Parathyroid adenoma (tissue), 2 donors: Measurements from ENCODE around the gene RPS6KA2.

Source experiments
- H2AFZ ChIP-seq: fragments of 300-600 bp; sonication (generic); one replicate; pipeline ENCODE4 v1.7.0; 2017; ENCODE audit warnings: antibody characterized with exemption, mild to moderate bottlenecking
- H3K27ac ChIP-seq: fragments of 300-600 bp; sonication (generic); one replicate; pipeline ENCODE4 v1.7.0; 2017
- H3K27me3 ChIP-seq: fragments of 300-600 bp; sonication (generic); one replicate; pipeline ENCODE4 v1.7.0; 2017; ENCODE audit warnings: low read length; ENCODE audit not compliant: control insufficient read depth, insufficient read depth
- H3K36me3 ChIP-seq: fragments of 300-600 bp; sonication (generic); one replicate; pipeline ENCODE4 v1.7.0; 2017; ENCODE audit warnings: low read length; ENCODE audit not compliant: control insufficient read depth, insufficient read depth
- H3K4me1 ChIP-seq: fragments of 300-600 bp; sonication (generic); one replicate; pipeline ENCODE4 v1.7.0; 2017; ENCODE audit warnings: control low read depth
- H3K4me2 ChIP-seq: fragments of 300-600 bp; sonication (generic); one replicate; pipeline ENCODE4 v1.7.0; 2017; ENCODE audit warnings: low read length
- H3K4me3 ChIP-seq: fragments of 300-600 bp; sonication (generic); one replicate; pipeline ENCODE4 v1.7.0; 2017; ENCODE audit warnings: low read depth, low read length
- H3K79me2 ChIP-seq: fragments of 300-600 bp; sonication (generic); one replicate; pipeline ENCODE4 v1.7.0; 2017; ENCODE audit warnings: control low read depth
- H3K9ac ChIP-seq: fragments of 300-600 bp; sonication (generic); one replicate; pipeline ENCODE4 v1.7.0; 2017; ENCODE audit warnings: mild to moderate bottlenecking
- H3K9me3 ChIP-seq: fragments of 300-600 bp; sonication (generic); one replicate; pipeline ENCODE4 v1.7.0; 2017; ENCODE audit warnings: low read length; ENCODE audit not compliant: control insufficient read depth
- CTCF ChIP-seq: fragments of 300-600 bp; sonication (generic); IDR thresholded peaks from one replicate; pipeline ENCODE4 v1.7.0; 2017; ENCODE audit warnings: antibody characterized with exemption, mild to moderate bottlenecking
- donor health status: primary hyperparathyroidism.

The RPS6KA2 gene

DNA sequence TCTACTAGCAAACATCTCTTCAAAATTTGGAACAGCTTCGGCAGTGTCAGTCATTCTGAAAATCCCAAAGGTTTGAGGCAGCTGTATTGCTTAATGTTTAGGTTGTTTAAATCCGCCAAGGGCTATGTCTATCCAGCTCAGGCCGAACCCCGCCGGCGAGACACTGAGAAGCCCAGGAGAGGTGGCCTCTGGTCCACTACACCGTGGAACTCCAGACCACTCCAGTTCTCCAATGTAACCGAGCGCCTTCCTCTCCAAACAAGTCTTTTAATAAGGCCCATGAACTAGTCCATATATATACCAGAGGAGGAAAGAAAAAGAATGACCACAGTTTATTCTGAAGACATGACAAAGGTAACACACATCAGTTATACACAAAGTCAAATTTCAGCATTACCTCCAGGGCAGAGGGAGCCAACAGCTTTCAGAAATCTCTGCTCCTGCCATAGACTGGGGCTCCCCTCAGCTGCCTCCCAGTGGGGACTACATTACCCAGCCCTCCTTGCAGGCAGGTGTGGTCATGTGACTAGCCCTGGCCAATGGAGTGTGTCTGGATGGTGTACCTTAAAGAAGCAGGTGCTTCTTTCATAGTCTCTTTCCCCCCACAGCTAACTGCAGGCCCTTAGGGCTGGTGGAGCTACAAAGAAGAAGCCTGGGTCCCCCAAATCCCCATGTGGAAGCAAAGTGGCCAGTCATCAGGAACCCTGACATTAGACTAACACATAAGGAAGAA lies 40.5 kb downstream of the RPS6KA2 start, which contains the start of gene RAMACL:
Gene RAMACL, minus strand, starts transcription at position 255 of the 733 bp plus-strand sequence. Its CDS starts 201 bp downstream, at position 54.
- no peaks in the 10 kb centered on the region for H3K27me3 ChIP-seq
- no peaks in the 10 kb centered on the region for H3K9me3 ChIP-seq
- peaks cover 39% of the 10 kb centered on the region for H3K79me2 ChIP-seq
- H3K36me3 ChIP-seq, result no peaks in the 10 kb centered on the region
- TF ChIP-seq CTCF, result no peak
- H3K9ac ChIP-seq, result no peak within 1 kb of the TSS
- H3K4me3 ChIP-seq, result peak within 1 kb of the TSS; percentile 24
- peaks cover 60% of the 10 kb centered on the region for H3K4me1 ChIP-seq
- peak within 1 kb of the TSS; percentile 48 for H2AFZ ChIP-seq
- peak within 1 kb of the TSS; percentile 10 for H3K4me2 ChIP-seq
- peak within 1 kb of the TSS; percentile 89 for H3K27ac ChIP-seq

- TF ChIP-seq CTCF, result no peak
- no peaks in the 10 kb centered on the region for H3K36me3 ChIP-seq
- no peaks in the 10 kb centered on the region for H3K27me3 ChIP-seq
- no peak overlapping the region for H2AFZ ChIP-seq
- H3K4me2 ChIP-seq, result no peak overlapping the region
- H3K27ac ChIP-seq, result peak overlapping the region; percentile 12
- H3K4me1 ChIP-seq, result peaks cover 44% of the 10 kb centered on the region
- H3K9ac ChIP-seq, result no peak overlapping the region
- peaks cover 47% of the 10 kb centered on the region for H3K79me2 ChIP-seq
- no peaks in the 10 kb centered on the region for H3K9me3 ChIP-seq
- no peak overlapping the region for H3K4me3 ChIP-seq
Measured at GRCh38 chr6:166584853-166585429, 42.1 kb downstream of the RPS6KA2 start.

DNA sequence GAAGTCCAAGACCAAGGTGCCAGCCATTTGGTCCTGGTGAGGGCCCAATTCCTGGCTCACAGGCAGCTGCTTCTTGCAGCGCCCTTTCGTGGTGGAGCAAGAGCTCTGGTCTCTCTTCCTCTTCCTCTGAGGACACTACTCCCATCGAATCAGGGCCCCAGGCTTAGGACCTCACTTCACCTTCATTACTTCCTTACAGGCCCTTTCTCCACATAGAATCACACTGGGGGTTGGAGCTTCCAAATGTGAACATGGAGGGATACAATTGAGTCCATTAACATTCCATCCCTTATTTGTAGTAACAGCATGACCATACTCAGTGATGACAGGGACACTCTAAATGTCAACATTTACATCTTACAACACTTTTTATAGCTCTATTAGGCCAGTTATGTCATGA lies 42.9 kb downstream of the RPS6KA2 start:
- peaks cover 41% of the 10 kb centered on the region for H3K4me1 ChIP-seq

GRCh38 chr6:166583230-166583965 lies 43.7 kb downstream of the RPS6KA2 start:
- Histone ChIP-seq H3K27ac (no peak overlapping the region), H3K79me2 (peaks cover 60% of the 10 kb centered on the region), H3K27me3 (no peaks in the 10 kb centered on the region), H3K9me3 (no peaks in the 10 kb centered on the region), H3K36me3 (no peaks in the 10 kb centered on the region), H3K4me3 (no peak overlapping the region), H3K4me1 (peaks cover 33% of the 10 kb centered on the region), H2AFZ (no peak overlapping the region), H3K9ac (no peak overlapping the region), H3K4me2 (no peak overlapping the region)
- no peak for TF ChIP-seq CTCF

More for the DNA sequence above, 42.9 kb downstream of the RPS6KA2 start:
- Histone ChIP-seq H3K27ac (no peak overlapping the region), H3K4me2 (no peak overlapping the region), H3K36me3 (no peaks in the 10 kb centered on the region), H3K79me2 (peaks cover 53% of the 10 kb centered on the region), H3K4me3 (no peak overlapping the region), H3K9me3 (no peaks in the 10 kb centered on the region), H3K27me3 (no peaks in the 10 kb centered on the region), H3K9ac (no peak overlapping the region), H2AFZ (no peak overlapping the region)
- no peak for TF ChIP-seq CTCF
